T-helper 2 cell treated with Interferon-gamma antibody and Interleukin-4, amounts not matched to agents 100 ng/mL and 5 ng/mL, for 36 hours (primary cell): ENCODE data around the gene EIF4B. TPM values are rescaled to one million over a fixed set of nuclear protein-coding genes. Genes with fewer than 3 reads are reported as not detected.

Source experiments
- total RNA-seq: library from RNA; stranded (reverse); gene quantifications from 2 replicates; pipeline ENCODE4 v1.2.3, GENCODE V29; 2022

The EIF4B gene
- total RNA-seq, 1 donor from 2014 or later: 386 TPM

Other genes with a start within 250 kb of the EIF4B start
- gene KRT76, start 229.1 kb upstream of the EIF4B start, total RNA-seq: not detected in 2 replicates
- gene KRT3, start 210.3 kb upstream of the EIF4B start, total RNA-seq: not detected in 2 replicates
- gene KRT4, start 192.3 kb upstream of the EIF4B start, total RNA-seq: not detected in 2 replicates
- gene KRT79, start 172.1 kb upstream of the EIF4B start, total RNA-seq: not detected in 2 replicates
- gene KRT78, start 157.5 kb upstream of the EIF4B start, total RNA-seq: not detected in 2 replicates
- 0.39 TPM in 1 of 2 replicates, not detected in the other for gene KRT8, start 101.4 kb upstream of the EIF4B start, total RNA-seq
- gene KRT18, start 57.3 kb upstream of the EIF4B start, total RNA-seq: 0.75 and 1.2 TPM in 2 replicates
- gene TNS2, start 43.6 kb downstream of the EIF4B start, total RNA-seq: 1.3 and 1.6 TPM in 2 replicates
- 29.8 and 30.0 TPM in 2 replicates for gene SPRYD3, start 72.9 kb downstream of the EIF4B start, total RNA-seq
- 0.43 and 0.48 TPM in 2 replicates for gene IGFBP6, start 91.2 kb downstream of the EIF4B start, total RNA-seq
- gene SOAT2, start 97.0 kb downstream of the EIF4B start, total RNA-seq: 0.43 and 0.45 TPM in 2 replicates
- 33.7 and 39.6 TPM in 2 replicates for gene ZNF740, start 174.3 kb downstream of the EIF4B start, total RNA-seq
- 24.9 and 25.3 TPM in 2 replicates for gene CSAD, start 174.5 kb downstream of the EIF4B start, total RNA-seq
- 742 and 770 TPM in 2 replicates for gene ITGB7, start 200.8 kb downstream of the EIF4B start, total RNA-seq
- 47.6 and 49.0 TPM in 2 replicates for gene RARG, start 225.8 kb downstream of the EIF4B start, total RNA-seq